Neutrophil (primary cell): ENCODE results near the gene GINS2.

ENCODE experiments used
- H3K27ac ChIP-seq: fragments of 200-600 bp; sonication (generic); 2 replicates; pipeline ENCODE4 v1.5.1; 2016; ENCODE audit warnings: mild to moderate bottlenecking, moderate library complexity
- H3K27me3 ChIP-seq: fragments of 200-600 bp; sonication (generic); 2 replicates; pipeline ENCODE4 v1.6.0; 2016; ENCODE audit warnings: mild to moderate bottlenecking
- H3K36me3 ChIP-seq: fragments of 200-600 bp; sonication (generic); 2 replicates; pipeline ENCODE4 v1.5.1; 2017
- H3K4me1 ChIP-seq, 2 experiments: fragments of 200-600 bp in 1 of 2; sonication (generic) in 1 of 2; 1 replicate in 1 of 2; 2 replicates in 1 of 2; pipeline versions ENCODE4 v1.5.1 to v1.6.1; 2013 to 2016; ENCODE audit warnings: low read depth in 1 of 2, low read length in 1 of 2, mild to moderate bottlenecking in 1 of 2, moderate library complexity in 1 of 2; ENCODE audit not compliant: control insufficient read depth in 1 of 2, insufficient read depth in 1 of 2
- H3K4me3 ChIP-seq, 2 experiments: fragments of 200-600 bp in 1 of 2; sonication (generic) in 1 of 2; 1 replicate in 1 of 2; 2 replicates in 1 of 2; pipeline ENCODE4 v1.5.1; 2013 to 2016; ENCODE audit warnings: low read depth in 1 of 2, low read length in 1 of 2, mild to moderate bottlenecking in 1 of 2, moderate library complexity in 1 of 2
- H3K9me3 ChIP-seq: fragments of 200-600 bp; sonication (generic); 2 replicates; pipeline ENCODE4 v1.5.1; 2016
- CTCF ChIP-seq: fragments of 200-600 bp; sonication (generic); IDR thresholded peaks from 2 replicates; pipeline ENCODE4 v1.5.1; 2016; ENCODE audit warnings: antibody characterized with exemption

GINS2 gene

GRCh38 chr16:85654251-85655095 is 34.3 kb downstream of the GINS2 start:
- Histone ChIP-seq H3K36me3 (peaks cover 84% of the 10 kb centered on the region), H3K9me3 (no peaks in the 10 kb centered on the region), H3K4me1 (no peaks in the 10 kb centered on the region), H3K27ac (no peak overlapping the region), H3K4me3 (no peak overlapping the region), H3K27me3 (no peaks in the 10 kb centered on the region)
- TF ChIP-seq CTCF = no peak

GRCh38 chr16:85653290-85653891 is 35.4 kb downstream of the GINS2 start:
- no peaks in the 10 kb centered on the region for H3K27me3 ChIP-seq
- H3K4me3 ChIP-seq = no peak overlapping the region
- H3K36me3 ChIP-seq = peaks cover 84% of the 10 kb centered on the region
- no peaks in the 10 kb centered on the region for H3K4me1 ChIP-seq
- TF ChIP-seq CTCF = no peak
- H3K27ac ChIP-seq = no peak overlapping the region
- no peaks in the 10 kb centered on the region for H3K9me3 ChIP-seq

GRCh38 chr16:85652431-85653221 is 36.1 kb downstream of the GINS2 start:
- Histone ChIP-seq H3K27ac (no peak overlapping the region), H3K27me3 (no peaks in the 10 kb centered on the region), H3K36me3 (peaks cover 84% of the 10 kb centered on the region), H3K4me1 (no peaks in the 10 kb centered on the region), H3K9me3 (no peaks in the 10 kb centered on the region), H3K4me3 (no peak overlapping the region)
- TF ChIP-seq CTCF = no peak

GRCh38 chr16:85651629-85652430 is 36.9 kb downstream of the GINS2 start:
- peaks cover 82% of the 10 kb centered on the region for H3K36me3 ChIP-seq
- no peak overlapping the region for H3K27ac ChIP-seq
- H3K27me3 ChIP-seq = no peaks in the 10 kb centered on the region
- H3K4me1 ChIP-seq = no peaks in the 10 kb centered on the region
- H3K4me3 ChIP-seq = no peak overlapping the region
- TF ChIP-seq CTCF = no peak
- H3K9me3 ChIP-seq = no peaks in the 10 kb centered on the region
